ENCODE data around the gene CNNM2. TPM values are rescaled to one million over a fixed set of nuclear protein-coding genes. Genes with fewer than 3 reads are reported as not detected.
"Not testable (repeated sequence)": the region's sequence is repeated elsewhere in the genome, so short reads cannot be mapped to it uniquely, and the experiment has no call there.

The CNNM2 gene
- total RNA-seq, 6 experiments from 2014 or later, result 5.2 to 7.6 (median 6.5) TPM

GRCh38 chr10:102927311-102928010 is 9.4 kb downstream of the CNNM2 start:
- 75% methylated on average over 12 of the region's 12 CpGs for WGBS (ENCODE audit: insufficient coverage, low coverage, low lambda C conversion rate, missing lambda C conversion rate)

DNA sequence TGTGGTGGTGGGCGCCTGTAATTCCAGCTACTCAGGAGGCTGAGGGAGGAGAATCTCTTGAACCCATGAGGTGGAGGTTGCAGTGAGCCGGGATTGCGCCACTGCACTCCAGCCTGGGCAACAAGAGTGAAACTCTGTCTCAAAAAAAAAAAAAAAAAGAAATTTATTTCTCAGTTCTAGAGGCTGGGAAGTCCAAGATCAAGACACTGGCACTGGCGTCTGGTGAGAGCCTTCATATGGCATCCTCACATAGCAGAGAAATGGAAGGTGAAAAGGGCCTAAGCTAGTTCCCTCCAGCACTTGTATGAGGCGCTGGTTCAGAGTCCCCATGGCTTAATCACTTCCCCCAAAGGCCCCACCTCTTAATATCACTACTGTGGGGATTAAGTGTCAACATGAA is 10.3 kb downstream of the CNNM2 start:
- H3K4me3 ChIP-seq; H3K4me1 ChIP-seq; H3K27me3 ChIP-seq; intact Hi-C loops (cut with DNase I); H3K27ac ChIP-seq; H3K9me3 ChIP-seq; DNase-seq; ATAC-seq; H3K36me3 ChIP-seq: not testable (repeated sequence)
- WGBS (ENCODE audit: insufficient coverage, low coverage, low lambda C conversion rate, missing lambda C conversion rate), result 96% methylated on average over 4 of the region's 5 CpGs

More at GRCh38 chr10:102927311-102928010, 9.4 kb downstream of the CNNM2 start:
- H3K4me1 ChIP-seq, result peaks cover 0 to 9% (median 0%) of the 10 kb centered on the region in 4 donors
- no peaks in the 10 kb centered on the region for H3K9me3 ChIP-seq
- H3K27ac ChIP-seq, result no peak overlapping the region
- intact Hi-C loops (cut with DNase I), result no loop called here
- ATAC-seq (no peak), DNase-seq (no peak)
- H3K4me3 ChIP-seq, result no peak overlapping the region
- H3K27me3 ChIP-seq, result no peaks in the 10 kb centered on the region
- peaks cover 0 to 2% (median 0%) of the 10 kb centered on the region in 4 donors for H3K36me3 ChIP-seq
- TF ChIP-seq, protein P1, sequence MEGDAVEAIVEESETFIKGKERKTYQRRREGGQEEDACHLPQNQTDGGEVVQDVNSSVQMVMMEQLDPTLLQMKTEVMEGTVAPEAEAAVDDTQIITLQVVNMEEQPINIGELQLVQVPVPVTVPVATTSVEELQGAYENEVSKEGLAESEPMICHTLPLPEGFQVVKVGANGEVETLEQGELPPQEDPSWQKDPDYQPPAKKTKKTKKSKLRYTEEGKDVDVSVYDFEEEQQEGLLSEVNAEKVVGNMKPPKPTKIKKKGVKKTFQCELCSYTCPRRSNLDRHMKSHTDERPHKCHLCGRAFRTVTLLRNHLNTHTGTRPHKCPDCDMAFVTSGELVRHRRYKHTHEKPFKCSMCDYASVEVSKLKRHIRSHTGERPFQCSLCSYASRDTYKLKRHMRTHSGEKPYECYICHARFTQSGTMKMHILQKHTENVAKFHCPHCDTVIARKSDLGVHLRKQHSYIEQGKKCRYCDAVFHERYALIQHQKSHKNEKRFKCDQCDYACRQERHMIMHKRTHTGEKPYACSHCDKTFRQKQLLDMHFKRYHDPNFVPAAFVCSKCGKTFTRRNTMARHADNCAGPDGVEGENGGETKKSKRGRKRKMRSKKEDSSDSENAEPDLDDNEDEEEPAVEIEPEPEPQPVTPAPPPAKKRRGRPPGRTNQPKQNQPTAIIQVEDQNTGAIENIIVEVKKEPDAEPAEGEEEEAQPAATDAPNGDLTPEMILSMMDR (IDR thresholded peaks at IDR 0.05), result no peak

DNA sequence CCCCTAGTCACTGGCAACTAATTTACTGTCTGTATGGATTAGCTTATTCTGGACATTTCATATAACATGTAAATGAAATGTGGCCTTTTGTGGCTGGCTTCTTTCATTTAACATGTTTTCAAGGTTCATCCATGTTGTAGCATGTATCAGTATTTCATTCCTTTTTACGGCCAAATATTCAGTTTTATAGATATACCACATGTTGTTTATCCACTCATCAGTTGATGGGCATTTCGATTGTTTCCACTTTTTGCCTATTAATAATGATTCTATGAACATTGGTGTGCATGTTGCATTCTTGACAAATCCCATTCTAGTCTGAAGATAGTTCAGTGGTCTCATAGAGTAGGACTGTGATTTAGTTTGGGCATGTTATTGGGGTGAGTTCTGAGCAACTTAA is 12.6 kb downstream of the CNNM2 start:
- H3K4me3 ChIP-seq, result no peak overlapping the region
- WGBS (ENCODE audit: insufficient coverage, low coverage, low lambda C conversion rate, missing lambda C conversion rate), result 85% methylated on average over 2 of the region's 2 CpGs
- intact Hi-C loops (cut with DNase I), result no loop called here
- H3K27ac ChIP-seq, result no peak overlapping the region
- no peak for TF ChIP-seq POLR2A (IDR thresholded peaks at IDR 0.05)
- TF ChIP-seq, protein P1 (IDR thresholded peaks at IDR 0.05), result no peak
- ATAC-seq (no peak), DNase-seq (no peak)
- H3K4me1 ChIP-seq, result no peaks in the 10 kb centered on the region
- no peaks in the 10 kb centered on the region for H3K9me3 ChIP-seq
- peaks cover 0 to 2% (median 0%) of the 10 kb centered on the region in 4 donors for H3K36me3 ChIP-seq
- no peaks in the 10 kb centered on the region for H3K27me3 ChIP-seq

DNA sequence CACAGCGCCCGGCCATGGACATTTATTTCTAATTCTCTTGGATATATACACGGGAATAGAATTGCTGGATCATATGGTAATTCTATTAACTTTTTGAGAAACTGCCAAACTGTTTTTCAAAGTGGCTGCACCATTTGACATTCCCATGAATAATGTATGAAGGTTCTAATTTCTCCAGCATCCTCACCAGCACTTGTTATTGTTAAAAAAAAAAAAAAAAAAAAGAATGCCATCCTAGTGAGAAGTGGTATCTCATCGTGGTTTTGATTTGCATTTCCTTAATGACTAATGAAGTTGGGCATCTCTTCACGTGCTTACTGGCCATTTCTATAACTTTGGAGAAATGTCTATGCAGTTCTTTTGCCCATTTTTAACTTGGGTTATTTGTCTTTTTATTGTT is 13.5 kb downstream of the CNNM2 start:
- Histone ChIP-seq H3K27ac (no peak overlapping the region), H3K27me3 (no peaks in the 10 kb centered on the region), H3K36me3 (peaks cover 0 to 2% (median 0%) of the 10 kb centered on the region in 4 donors), H3K4me1 (no peaks in the 10 kb centered on the region), H3K9me3 (no peaks in the 10 kb centered on the region), H3K4me3 (no peak overlapping the region)
- WGBS (ENCODE audit: insufficient coverage, low coverage, low lambda C conversion rate, missing lambda C conversion rate), result 87% methylated on average over 5 of the region's 5 CpGs
- TF ChIP-seq, protein P1 (IDR thresholded peaks at IDR 0.05), result no peak
- no peak for TF ChIP-seq POLR2A (IDR thresholded peaks at IDR 0.05)
- intact Hi-C loops (cut with DNase I), result no loop called here
- ATAC-seq (no peak), DNase-seq (no peak)

- DNase-seq (no peak), ATAC-seq (no peak)
- no peaks in the 10 kb centered on the region for H3K9me3 ChIP-seq
- WGBS (ENCODE audit: insufficient coverage, low coverage, low lambda C conversion rate, missing lambda C conversion rate), result 93% methylated on average over 4 of the region's 4 CpGs
- H3K36me3 ChIP-seq, result no peaks in the 10 kb centered on the region
- TF ChIP-seq, protein P1 (IDR thresholded peaks at IDR 0.05), result no peak
- no peak for TF ChIP-seq POLR2A (IDR thresholded peaks at IDR 0.05)
- intact Hi-C loops (cut with DNase I), result no loop called here
- H3K27ac ChIP-seq, result no peak overlapping the region
- H3K27me3 ChIP-seq, result no peaks in the 10 kb centered on the region
- H3K4me3 ChIP-seq, result no peak overlapping the region
- H3K4me1 ChIP-seq, result no peaks in the 10 kb centered on the region
Observed at GRCh38 chr10:102935505-102935904, 17.4 kb downstream of the CNNM2 start.

Data from right lobe of liver (tissue), 6 donors.